Measurements from ENCODE around the gene MAP3K3. TPM values are rescaled to one million over a fixed set of nuclear protein-coding genes. Genes with fewer than 3 reads are reported as not detected.
A peak's percentile ranks its signal among the peaks of the same experiment; 100 is the strongest.

MAP3K3 gene
- total RNA-seq, 2 donors from 2014 or later: 21.0 to 33.3 TPM

DNA sequence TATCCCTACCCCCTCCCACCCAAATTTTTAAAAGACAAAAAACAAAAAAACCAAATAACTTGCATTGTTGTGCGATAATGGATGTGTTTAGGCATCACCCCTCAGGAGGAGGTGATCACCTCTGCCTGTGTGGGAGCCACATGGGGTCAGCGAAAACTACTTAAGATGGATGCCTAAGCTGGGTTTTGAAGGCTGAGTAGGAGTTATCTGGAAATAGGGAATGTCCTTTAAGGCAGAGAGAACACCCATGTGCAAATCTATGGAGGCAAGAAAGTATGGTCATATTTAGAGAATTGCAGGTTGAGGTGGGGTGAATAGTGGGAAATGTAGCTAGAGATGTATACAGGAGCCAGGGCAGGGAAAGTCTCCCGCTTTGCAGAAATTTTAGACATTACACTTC, 27.1 kb upstream of the MAP3K3 start:
- H3K4me1 ChIP-seq: peaks cover 5% of the 10 kb centered on the region
- no peak overlapping the region for H3K27ac ChIP-seq
- DNase-seq (no peak), ATAC-seq (no peak)
- WGBS, 2 donors: 98 to 99% methylated on average over 3 of the region's 3 CpGs
- no peak overlapping the region for H3K4me3 ChIP-seq
- TF ChIP-seq, protein P1, sequence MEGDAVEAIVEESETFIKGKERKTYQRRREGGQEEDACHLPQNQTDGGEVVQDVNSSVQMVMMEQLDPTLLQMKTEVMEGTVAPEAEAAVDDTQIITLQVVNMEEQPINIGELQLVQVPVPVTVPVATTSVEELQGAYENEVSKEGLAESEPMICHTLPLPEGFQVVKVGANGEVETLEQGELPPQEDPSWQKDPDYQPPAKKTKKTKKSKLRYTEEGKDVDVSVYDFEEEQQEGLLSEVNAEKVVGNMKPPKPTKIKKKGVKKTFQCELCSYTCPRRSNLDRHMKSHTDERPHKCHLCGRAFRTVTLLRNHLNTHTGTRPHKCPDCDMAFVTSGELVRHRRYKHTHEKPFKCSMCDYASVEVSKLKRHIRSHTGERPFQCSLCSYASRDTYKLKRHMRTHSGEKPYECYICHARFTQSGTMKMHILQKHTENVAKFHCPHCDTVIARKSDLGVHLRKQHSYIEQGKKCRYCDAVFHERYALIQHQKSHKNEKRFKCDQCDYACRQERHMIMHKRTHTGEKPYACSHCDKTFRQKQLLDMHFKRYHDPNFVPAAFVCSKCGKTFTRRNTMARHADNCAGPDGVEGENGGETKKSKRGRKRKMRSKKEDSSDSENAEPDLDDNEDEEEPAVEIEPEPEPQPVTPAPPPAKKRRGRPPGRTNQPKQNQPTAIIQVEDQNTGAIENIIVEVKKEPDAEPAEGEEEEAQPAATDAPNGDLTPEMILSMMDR (IDR thresholded peaks at IDR 0.05): no peak
- TF ChIP-seq POLR2A (IDR thresholded peaks at IDR 0.05): no peak
- H3K27me3 ChIP-seq: no peaks in the 10 kb centered on the region
- intact Hi-C loops (cut with DNase I): no loop called here
- no peaks in the 10 kb centered on the region for H3K9me3 ChIP-seq
- peaks cover 0 to 3% of the 10 kb centered on the region in 2 donors for H3K36me3 ChIP-seq (replicated peaks in 1 of 2; ENCODE audit: insufficient read depth in 1 of 2, low read depth in 2 of 2)

DNA sequence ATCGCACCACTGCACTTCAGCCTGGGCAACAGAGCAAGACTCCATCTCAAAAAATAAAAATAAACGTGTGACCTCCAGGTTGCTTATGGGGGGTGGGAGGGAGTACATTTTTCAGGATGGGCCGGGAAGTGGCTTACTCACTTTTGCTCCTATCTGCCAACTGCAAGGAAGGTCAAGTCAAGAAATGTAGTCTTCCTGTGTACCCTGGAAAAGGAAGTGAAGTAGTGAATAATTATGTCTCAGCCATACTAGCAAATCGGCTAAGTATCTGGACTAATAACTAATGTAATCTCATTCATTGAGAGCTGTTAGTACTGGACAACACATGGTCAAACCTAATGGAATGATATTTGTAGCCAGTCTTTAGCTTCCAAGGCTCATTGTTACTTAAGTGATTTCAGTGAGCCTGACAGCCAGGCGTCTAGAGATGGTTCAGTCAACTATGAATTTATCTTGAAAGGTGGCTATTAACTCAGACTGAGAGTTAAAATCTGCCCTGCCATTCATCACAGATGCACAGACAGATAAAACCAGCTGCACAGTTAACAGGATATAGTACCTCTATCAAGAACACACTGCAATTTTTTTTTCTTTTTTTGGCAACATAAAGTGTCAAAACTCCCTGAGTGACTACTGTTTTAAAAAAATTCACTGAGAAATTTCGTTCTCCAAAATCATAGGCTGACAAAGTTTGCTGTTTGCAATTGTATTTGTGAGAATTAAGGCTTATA, 25.2 kb upstream of the MAP3K3 start:
- Histone ChIP-seq H3K4me1 (peaks cover 17% of the 10 kb centered on the region), H3K27ac (no peak overlapping the region), H3K36me3 (replicated peaks in 1 of 2; ENCODE audit: insufficient read depth in 1 of 2, low read depth in 2 of 2) (no peaks in the 10 kb centered on the region), H3K27me3 (no peaks in the 10 kb centered on the region), H3K4me3 (no peak overlapping the region), H3K9me3 (no peaks in the 10 kb centered on the region)
- 50 to 55% methylated on average over 6 of the region's 6 CpGs for WGBS, 2 donors
- TF ChIP-seq POLR2A (IDR thresholded peaks at IDR 0.05): no peak
- TF ChIP-seq, protein P1 (IDR thresholded peaks at IDR 0.05): no peak
- DNase-seq (no peak), ATAC-seq (no peak)
- intact Hi-C loops (cut with DNase I): no loop called here

DNA sequence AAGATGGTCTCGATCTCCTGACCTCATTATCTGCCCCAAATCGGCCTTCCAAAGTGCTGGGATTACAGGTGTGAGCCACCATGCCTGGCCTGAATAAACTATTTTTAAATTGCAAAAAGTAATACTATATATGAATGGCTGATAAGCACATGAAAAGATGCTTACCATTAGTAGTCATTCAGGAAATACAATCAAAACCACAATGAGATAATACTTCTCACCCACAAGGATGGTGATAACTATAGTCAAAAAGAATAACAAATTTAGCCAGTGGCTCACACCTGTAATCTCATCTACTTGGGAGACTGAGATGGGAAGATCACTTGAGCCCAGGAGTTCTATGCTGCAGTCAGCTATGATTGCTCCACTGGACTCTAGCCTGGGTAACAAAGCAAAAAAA, 23.9 kb upstream of the MAP3K3 start:
- Histone ChIP-seq H3K27ac (no peak overlapping the region), H3K4me3 (no peak overlapping the region), H3K9me3 (no peaks in the 10 kb centered on the region), H3K27me3 (no peaks in the 10 kb centered on the region), H3K36me3 (replicated peaks in 1 of 2; ENCODE audit: insufficient read depth in 1 of 2, low read depth in 2 of 2) (no peaks in the 10 kb centered on the region), H3K4me1 (peaks cover 19% of the 10 kb centered on the region)
- no peak for DNase-seq
- ATAC-seq: no peak
- no peak for TF ChIP-seq POLR2A (IDR thresholded peaks at IDR 0.05)
- TF ChIP-seq, protein P1 (IDR thresholded peaks at IDR 0.05): no peak
- WGBS, 2 donors: 67 to 88% methylated on average over 2 of the region's 2 CpGs
- intact Hi-C loops (cut with DNase I): no loop called here

DNA sequence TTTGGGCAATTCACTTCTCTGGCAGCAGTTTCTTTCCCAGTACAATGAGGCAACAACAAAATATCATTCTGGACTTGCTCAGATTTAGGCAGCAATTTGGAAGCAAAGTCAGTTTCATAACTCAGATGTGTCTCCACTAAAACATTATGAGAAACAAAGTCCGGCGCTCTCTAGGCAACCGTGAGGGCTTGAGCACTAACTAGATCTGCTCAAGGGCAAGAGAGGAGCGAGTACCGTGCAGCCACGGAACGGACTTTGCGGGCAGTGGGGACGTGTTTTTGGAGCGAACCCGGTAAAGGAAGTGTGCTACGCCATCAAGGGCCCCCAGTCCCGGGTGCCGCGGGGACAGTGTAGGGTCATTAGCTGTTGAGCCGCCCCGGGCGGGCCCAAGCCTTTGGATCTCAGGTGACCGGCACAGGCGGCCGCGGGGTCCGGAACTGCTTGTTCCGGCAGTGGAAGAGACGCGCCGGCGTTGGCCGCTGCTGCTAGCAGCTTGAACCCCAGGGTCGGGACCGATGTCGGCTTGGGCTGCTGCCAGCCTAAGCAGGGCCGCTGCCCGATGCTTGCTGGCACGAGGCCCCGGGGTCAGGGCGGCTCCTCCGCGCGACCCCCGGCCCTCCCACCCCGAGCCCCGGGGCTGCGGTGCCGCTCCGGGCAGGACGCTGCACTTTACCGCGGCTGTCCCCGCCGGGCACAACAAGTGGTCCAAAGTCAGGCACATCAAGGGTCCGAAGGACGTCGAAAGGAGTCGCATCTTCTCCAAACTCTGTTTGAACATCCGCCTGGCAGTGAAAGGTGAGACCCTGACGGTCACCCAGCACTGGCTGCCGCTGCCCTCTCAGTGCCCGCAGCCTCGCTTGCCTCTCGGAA, 21.4 kb upstream of the MAP3K3 start, which contains the start of gene TACO1:
TACO1 (plus strand) TSS at position 327 of the 870 bp plus-strand sequence; CDS start at position 516, 189 bp downstream.
- peak; percentile 85 to 87 (median 85) for DNase-seq
- Histone ChIP-seq H3K27ac (peak within 1 kb of the TSS; percentile 52 to 85 (median 74)), H3K27me3 (no peaks in the 10 kb centered on the region), H3K4me3 (peak within 1 kb of the TSS; percentile 69 to 92), H3K36me3 (replicated peaks in 1 of 2; ENCODE audit: insufficient read depth in 1 of 2, low read depth in 2 of 2) (peaks cover 0 to 9% of the 10 kb centered on the region in 2 donors), H3K4me1 (peaks cover 19% of the 10 kb centered on the region), H3K9me3 (no peaks in the 10 kb centered on the region)
- 1 to 3% methylated on average over 21 to 61 of the region's 61 CpGs for WGBS, 2 donors
- TF ChIP-seq, protein P1 (IDR thresholded peaks at IDR 0.05): peak in 2 of 7 experiments; percentile 6 to 12
- TF ChIP-seq POLR2A (IDR thresholded peaks at IDR 0.05): peak; percentile 25 to 76 (median 76)
- peak; percentile 98 for ATAC-seq
- intact Hi-C loops (cut with DNase I): no loop called here

Measured in body of pancreas (tissue), 4 donors.